GM18873 (cell line): ENCODE results near the gene NBPF1.
"Not testable (repeated sequence)": the region's sequence is repeated elsewhere in the genome, so short reads cannot be mapped to it uniquely, and the experiment has no call there.

ENCODE experiments used
- ATAC-seq: cut with Tn5 transposase; IDR thresholded peaks from one replicate; pipeline ENCODE4 v1.9.1; 2021; ENCODE audit warnings: mild to moderate bottlenecking, moderate library complexity, moderate number of reproducible peaks; ENCODE audit not compliant: unreplicated experiment, low FRiP score

NBPF1 gene

GRCh38 chr1:16642025-16642966 lies 28.9 kb upstream of the NBPF1 start:
- not testable (repeated sequence) for ATAC-seq

- ATAC-seq = not testable (repeated sequence)
Observed at GRCh38 chr1:16641159-16641975, 28.0 kb upstream of the NBPF1 start.

- not testable (repeated sequence) for ATAC-seq
Observed at GRCh38 chr1:16639091-16640031, 26.0 kb upstream of the NBPF1 start.

GRCh38 chr1:16637941-16638778 lies 24.8 kb upstream of the NBPF1 start:
- not testable (repeated sequence) for ATAC-seq

GRCh38 chr1:16636551-16637195 lies 23.3 kb upstream of the NBPF1 start:
- not testable (repeated sequence) for ATAC-seq

GRCh38 chr1:16635959-16636358 lies 22.6 kb upstream of the NBPF1 start:
- ATAC-seq = not testable (repeated sequence)

GRCh38 chr1:16633540-16634282 lies 20.3 kb upstream of the NBPF1 start:
- not testable (repeated sequence) for ATAC-seq

GRCh38 chr1:16632044-16632850 lies 18.9 kb upstream of the NBPF1 start:
- not testable (repeated sequence) for ATAC-seq

GRCh38 chr1:16631248-16632043 lies 18.1 kb upstream of the NBPF1 start:
- ATAC-seq = no peak

GRCh38 chr1:16630661-16631247 lies 17.4 kb upstream of the NBPF1 start:
- no peak for ATAC-seq

- not testable (repeated sequence) for ATAC-seq
Observed at GRCh38 chr1:16629916-16630530, 16.7 kb upstream of the NBPF1 start.

GRCh38 chr1:16628361-16629111 lies 15.2 kb upstream of the NBPF1 start:
- ATAC-seq = no peak

GRCh38 chr1:16626409-16626983 lies 13.1 kb upstream of the NBPF1 start:
- ATAC-seq = not testable (repeated sequence)
